Lung (tissue), 12 donors: ENCODE data around the gene L3HYPDH. TPM values are rescaled to one million over a fixed set of nuclear protein-coding genes. Genes with fewer than 3 reads are reported as not detected.
A peak's percentile ranks its signal among the peaks of the same experiment; 100 is the strongest.

Source experiments
- ATAC-seq: fragments of 200-7000 bp; cut with Tn5 transposase; one replicate; pipeline ENCODE4 v1.9.1; 2020; ENCODE audit warnings: moderate number of reproducible peaks; ENCODE audit not compliant: insufficient read depth, low FRiP score
- DNase-seq, 3 donors: peaks; one replicate each; pipeline ENCODE4 v3.0.0-alpha.2; 2013 to 2017
- H3K27ac ChIP-seq, 2 donors: one replicate each; pipeline ENCODE4 v1.5.1; 2013; ENCODE audit warnings: mild to moderate bottlenecking in 2 of 2, moderate library complexity in 2 of 2, control low read depth in 1 of 2, inconsistent platforms in 1 of 2, low read depth in 1 of 2, low read length in 1 of 2
- H3K27me3 ChIP-seq, 3 donors: one replicate each; pipeline ENCODE4 v1.5.1; 2013; ENCODE audit warnings: low read length in 2 of 3; ENCODE audit not compliant: control insufficient read depth in 3 of 3, insufficient read depth in 3 of 3
- H3K36me3 ChIP-seq, 4 donors: one replicate each; pipeline ENCODE4 v1.5.1; 2013; ENCODE audit warnings: low read length in 4 of 4, mild to moderate bottlenecking in 1 of 4, moderate library complexity in 1 of 4; ENCODE audit not compliant: control insufficient read depth in 4 of 4, insufficient read depth in 4 of 4
- H3K4me1 ChIP-seq, 5 donors: one replicate each; pipeline ENCODE4 v1.5.1; 2013; ENCODE audit warnings: low read length in 5 of 5, mild to moderate bottlenecking in 2 of 5, moderate library complexity in 1 of 5; ENCODE audit not compliant: control insufficient read depth in 5 of 5, insufficient read depth in 5 of 5
- H3K4me3 ChIP-seq: one replicate; pipeline ENCODE4 v1.5.1; 2013; ENCODE audit warnings: mild to moderate bottlenecking, control low read depth, moderate library complexity
- H3K9ac ChIP-seq, 2 donors: one replicate each; pipeline ENCODE4 v1.5.1; 2013; ENCODE audit warnings: low read length in 2 of 2, control low read depth in 1 of 2; ENCODE audit not compliant: insufficient read depth in 1 of 2
- H3K9me3 ChIP-seq, 4 donors: one replicate each; pipeline ENCODE4 v1.5.1; 2013; ENCODE audit warnings: low read length in 3 of 4, mild to moderate bottlenecking in 1 of 4, moderate library complexity in 1 of 4; ENCODE audit not compliant: control insufficient read depth in 4 of 4, insufficient read depth in 3 of 4
- WGBS, 2 donors: extraction: QIAGEN DNeasy Blood & Tissue Kit; methylation state at CpG; one replicate each; pipeline ENCODE4 v1.1.7; 2013; 5-methylcytosine and 5-hydroxymethylcytosine counted together
- polyA plus RNA-seq, 2 donors: library from polyadenylated mRNA; stranded (reverse); fragments of 200-250 nt; gene quantifications; one replicate each; pipeline ENCODE4 v1.2.1, GENCODE V29; 2013
- total RNA-seq, 2 donors: library from RNA; depleted of rRNA in 1 of 2; stranded (reverse); fragments of >200 nt in 1 of 2; gene quantifications; one replicate each; pipeline ENCODE4 v1.2.1, GENCODE V29; 2014 to 2021
- TF ChIP-seq, protein P1 (sequence below): IDR thresholded peaks from 2 replicates; pipeline ENCODE4 v1.5.1; 2012; ENCODE audit warnings: mild to moderate bottlenecking; ENCODE audit errors: control extremely low read depth, extremely low read depth
- donor health status: control.
- donor health status: control.
- donor health status: Bipolar disorder and iron deficiency.
- donor health status: healthy.
- donor health status: DM: yes; HTN: yes; CAD: no.

L3HYPDH gene
- total and polyA plus RNA-seq, 4 donors, result 17.1 to 32.8 (median 25.0) TPM

DNA sequence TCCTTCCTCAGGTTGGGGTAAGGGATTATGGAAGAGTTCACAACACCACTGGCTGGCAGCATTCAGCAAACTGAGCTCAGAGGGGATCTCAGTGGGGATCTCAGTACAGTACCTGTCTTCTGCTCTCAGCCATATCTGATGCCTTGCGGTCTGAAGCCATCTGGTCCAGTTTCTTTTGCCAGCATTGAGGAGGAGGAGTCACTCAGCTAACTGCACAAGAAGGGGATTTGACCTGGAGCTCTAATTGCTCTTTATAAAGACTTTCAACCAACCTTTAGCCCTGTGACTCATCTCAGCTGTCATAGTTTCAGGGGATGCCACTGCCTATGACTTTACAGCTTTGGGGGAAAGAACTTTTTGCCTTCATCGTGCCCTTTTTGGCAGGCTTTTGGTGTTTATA is 45.0 kb upstream of the L3HYPDH start:
- WGBS, 2 donors, result 76 to 77% methylated on average over 2 of the region's 2 CpGs
- ATAC-seq, result no peak

DNA sequence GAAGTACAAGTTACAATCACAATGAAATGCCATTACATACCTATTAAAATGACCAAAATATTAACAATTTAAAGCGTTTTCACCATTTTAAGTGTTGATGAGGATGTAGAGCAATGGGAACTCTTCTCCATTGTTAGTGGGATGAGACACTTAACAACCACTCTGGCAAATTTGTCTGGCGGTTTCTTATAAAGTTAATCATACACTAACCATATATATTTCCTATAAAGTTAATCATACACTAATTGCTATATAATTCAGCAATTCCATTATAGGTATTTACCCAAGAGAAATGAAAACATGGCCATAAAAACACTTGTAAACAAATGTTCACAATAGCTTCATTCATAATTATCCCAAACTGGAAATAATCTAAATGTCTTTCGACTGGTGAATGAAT is 36.0 kb upstream of the L3HYPDH start:
- WGBS, 2 donors, result 85 to 92% methylated on average over 3 of the region's 3 CpGs
- ATAC-seq (no peak), DNase-seq (no peak)
- Histone ChIP-seq H3K4me3 (no peak overlapping the region), H3K9me3 (no peaks in the 10 kb centered on the region), H3K4me1 (no peaks in the 10 kb centered on the region), H3K27ac (no peak overlapping the region), H3K27me3 (no peaks in the 10 kb centered on the region), H3K9ac (no peak overlapping the region), H3K36me3 (no peaks in the 10 kb centered on the region)
- TF ChIP-seq, protein P1, sequence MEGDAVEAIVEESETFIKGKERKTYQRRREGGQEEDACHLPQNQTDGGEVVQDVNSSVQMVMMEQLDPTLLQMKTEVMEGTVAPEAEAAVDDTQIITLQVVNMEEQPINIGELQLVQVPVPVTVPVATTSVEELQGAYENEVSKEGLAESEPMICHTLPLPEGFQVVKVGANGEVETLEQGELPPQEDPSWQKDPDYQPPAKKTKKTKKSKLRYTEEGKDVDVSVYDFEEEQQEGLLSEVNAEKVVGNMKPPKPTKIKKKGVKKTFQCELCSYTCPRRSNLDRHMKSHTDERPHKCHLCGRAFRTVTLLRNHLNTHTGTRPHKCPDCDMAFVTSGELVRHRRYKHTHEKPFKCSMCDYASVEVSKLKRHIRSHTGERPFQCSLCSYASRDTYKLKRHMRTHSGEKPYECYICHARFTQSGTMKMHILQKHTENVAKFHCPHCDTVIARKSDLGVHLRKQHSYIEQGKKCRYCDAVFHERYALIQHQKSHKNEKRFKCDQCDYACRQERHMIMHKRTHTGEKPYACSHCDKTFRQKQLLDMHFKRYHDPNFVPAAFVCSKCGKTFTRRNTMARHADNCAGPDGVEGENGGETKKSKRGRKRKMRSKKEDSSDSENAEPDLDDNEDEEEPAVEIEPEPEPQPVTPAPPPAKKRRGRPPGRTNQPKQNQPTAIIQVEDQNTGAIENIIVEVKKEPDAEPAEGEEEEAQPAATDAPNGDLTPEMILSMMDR, result no peak

More for the DNA sequence above, 45.0 kb upstream of the L3HYPDH start:
- Histone ChIP-seq H3K9ac (no peak overlapping the region), H3K27ac (no peak overlapping the region), H3K4me1 (no peaks in the 10 kb centered on the region), H3K36me3 (no peaks in the 10 kb centered on the region), H3K9me3 (peaks cover 0 to 4% (median 0%) of the 10 kb centered on the region in 4 donors), H3K4me3 (no peak overlapping the region), H3K27me3 (no peaks in the 10 kb centered on the region)
- DNase-seq, result no peak
- TF ChIP-seq, protein P1, result no peak

DNA sequence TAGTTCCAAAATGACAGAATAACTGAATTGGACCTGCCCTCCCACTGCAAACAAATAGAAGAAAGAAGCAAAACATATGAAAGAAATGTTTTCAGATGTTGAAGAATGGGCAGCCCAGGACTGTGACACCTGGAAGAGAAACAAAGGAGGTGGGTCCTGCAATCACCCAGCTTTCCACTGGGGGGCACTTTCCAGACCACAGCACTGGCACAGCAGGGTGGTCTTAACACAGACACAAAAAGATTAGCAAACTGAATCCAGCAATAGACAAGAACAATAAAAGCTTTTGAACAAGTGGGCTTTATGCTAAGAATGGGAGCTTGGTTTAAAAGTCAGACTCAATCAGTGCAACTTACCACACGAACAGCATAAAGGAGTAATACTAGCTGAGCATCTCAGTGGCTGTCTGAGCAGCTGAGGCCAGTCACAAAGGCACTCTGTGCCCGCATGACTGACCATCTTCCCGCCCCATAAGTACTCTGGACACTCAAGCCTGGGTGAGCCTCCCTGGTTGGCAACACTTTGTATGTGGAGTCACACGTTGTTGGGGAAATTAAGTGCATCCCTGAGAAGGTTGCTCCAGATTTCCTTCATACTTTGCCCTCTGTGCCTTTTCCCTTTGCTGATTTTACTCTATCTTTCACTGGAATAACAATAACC is 27.8 kb upstream of the L3HYPDH start:
- Histone ChIP-seq H3K27ac (no peak overlapping the region), H3K9ac (no peak overlapping the region), H3K4me3 (no peak overlapping the region), H3K36me3 (no peaks in the 10 kb centered on the region), H3K27me3 (no peaks in the 10 kb centered on the region), H3K9me3 (no peaks in the 10 kb centered on the region), H3K4me1 (peaks cover 0 to 9% (median 0%) of the 10 kb centered on the region in 5 donors)
- TF ChIP-seq, protein P1, result no peak
- DNase-seq, result peak in 1 of 3 donors; percentile 10
- ATAC-seq, result no peak
- 80 to 88% methylated on average over 4 of the region's 4 CpGs for WGBS, 2 donors

DNA sequence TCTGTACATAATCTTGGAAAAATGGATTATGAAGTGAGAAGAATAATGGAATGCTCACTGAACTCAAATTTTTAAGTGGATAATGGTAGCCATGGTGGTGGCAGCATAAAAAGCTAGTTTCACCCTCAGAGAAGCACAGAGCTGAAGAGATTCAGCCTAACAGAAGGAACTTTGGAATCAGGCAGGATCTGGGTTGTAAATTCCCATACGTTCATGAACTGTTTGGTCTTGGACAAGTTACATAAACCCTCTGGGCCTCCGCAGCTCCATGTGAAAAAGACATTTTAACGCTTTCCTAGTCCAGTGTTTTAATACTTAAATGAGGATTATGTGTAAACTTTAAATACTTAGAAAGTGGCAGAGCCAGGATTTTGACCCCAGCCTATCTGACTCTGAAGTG is 26.8 kb upstream of the L3HYPDH start:
- Histone ChIP-seq H3K9me3 (no peaks in the 10 kb centered on the region), H3K9ac (no peak overlapping the region), H3K27me3 (no peaks in the 10 kb centered on the region), H3K4me3 (no peak overlapping the region), H3K27ac (no peak overlapping the region), H3K4me1 (peaks cover 0 to 9% (median 0%) of the 10 kb centered on the region in 5 donors), H3K36me3 (no peaks in the 10 kb centered on the region)
- 46 to 52% methylated on average over 3 of the region's 3 CpGs for WGBS, 2 donors
- DNase-seq (peak in 2 of 3 donors; percentile 20 to 39), ATAC-seq (no peak)
- TF ChIP-seq, protein P1, result no peak
